ENCODE data around the gene CHCHD3. TPM values are rescaled to one million over a fixed set of nuclear protein-coding genes. Genes with fewer than 3 reads are reported as not detected.

The CHCHD3 gene
- total RNA-seq, 1 experiment from 2014 or later = 100 TPM

GRCh38 chr7:132773527-132773956, 308.3 kb downstream of the CHCHD3 start:
- BruUV-seq (replicated peaks) = no TSS peak
- Histone ChIP-seq H3K79me2 (ENCODE audit: low read depth) (no peaks in the 10 kb centered on the region), H3K27me3 (ENCODE audit: insufficient read depth, low read depth) (no peaks in the 10 kb centered on the region), H2AFZ (no peak overlapping the region), H3F3A (ENCODE audit: insufficient read depth, low read depth) (no peaks in the 10 kb centered on the region), H3K27ac (no peak overlapping the region), H3K4me1 (replicated peaks; ENCODE audit: insufficient read depth) (no peaks in the 10 kb centered on the region), H3K4me2 (no peak overlapping the region), H3K36me3 (ENCODE audit: low read depth) (no peaks in the 10 kb centered on the region), H3K4me3 (no peak overlapping the region), H3K9me3 (ENCODE audit: insufficient read depth, low read depth) (peaks cover 8% of the 10 kb centered on the region; the same call in 1 of the 2 replicates), H3K9me2 (ENCODE audit: insufficient read depth) (no peaks in the 10 kb centered on the region; the same call in 1 of the 2 replicates), H4K20me1 (ENCODE audit: insufficient read depth) (no peaks in the 10 kb centered on the region)
- intact Hi-C loops (cut with micrococcal nuclease; ENCODE audit: unreplicated experiment) = no loop called here
- no peak for TF ChIP-seq EZH2 (IDR thresholded peaks at IDR 0.05; ENCODE audit: low read depth)
- TF ChIP-seq CTCF (conservative IDR thresholded peaks at IDR 0.05) = no peak
- ChIA-PET CTCF (no interaction called here), POLR2A (ENCODE audit: unreplicated experiment) (no interaction called here)
- DNase-seq = no peak

GRCh38 chr7:132771301-132771730, 310.6 kb downstream of the CHCHD3 start:
- ChIA-PET POLR2A (ENCODE audit: unreplicated experiment) (no interaction called here), CTCF (interaction anchor here (0.6 kb wide), 1 partner anchor 1018 kb away, joined by 7 read pairs; no protein-coding TSS in a partner anchor)
- no peak for DNase-seq
- Histone ChIP-seq H3K27me3 (ENCODE audit: insufficient read depth, low read depth) (peaks cover 16% of the 10 kb centered on the region; the same call in 1 of the 2 replicates), H3K4me1 (replicated peaks; ENCODE audit: insufficient read depth) (no peaks in the 10 kb centered on the region), H2AFZ (no peak overlapping the region), H3K9me3 (ENCODE audit: insufficient read depth, low read depth) (peaks cover 8% of the 10 kb centered on the region; the same call in 1 of the 2 replicates), H3F3A (ENCODE audit: insufficient read depth, low read depth) (no peaks in the 10 kb centered on the region), H3K36me3 (ENCODE audit: low read depth) (no peaks in the 10 kb centered on the region), H3K79me2 (ENCODE audit: low read depth) (no peaks in the 10 kb centered on the region), H3K4me3 (no peak overlapping the region), H4K20me1 (ENCODE audit: insufficient read depth) (no peaks in the 10 kb centered on the region), H3K9me2 (ENCODE audit: insufficient read depth) (no peaks in the 10 kb centered on the region; the same call in 1 of the 2 replicates), H3K4me2 (no peak overlapping the region), H3K27ac (no peak overlapping the region)
- intact Hi-C loops (cut with micrococcal nuclease; ENCODE audit: unreplicated experiment) = no loop called here
- TF ChIP-seq EZH2 (IDR thresholded peaks at IDR 0.05; ENCODE audit: low read depth) = no peak
- TF ChIP-seq CTCF (conservative IDR thresholded peaks at IDR 0.05) = no peak
- no TSS peak for BruUV-seq (replicated peaks)

- Histone ChIP-seq H3K27me3 (ENCODE audit: insufficient read depth, low read depth) (peaks cover 25% of the 10 kb centered on the region; the same call in 1 of the 2 replicates), H3K9me2 (ENCODE audit: insufficient read depth) (no peaks in the 10 kb centered on the region; the same call in 1 of the 2 replicates), H3K9me3 (ENCODE audit: insufficient read depth, low read depth) (peaks cover 8% of the 10 kb centered on the region; the same call in 1 of the 2 replicates), H2AFZ (no peak overlapping the region), H3K36me3 (ENCODE audit: low read depth) (no peaks in the 10 kb centered on the region), H3F3A (ENCODE audit: insufficient read depth, low read depth) (no peaks in the 10 kb centered on the region), H3K79me2 (ENCODE audit: low read depth) (no peaks in the 10 kb centered on the region), H3K27ac (no peak overlapping the region), H4K20me1 (ENCODE audit: insufficient read depth) (no peaks in the 10 kb centered on the region), H3K4me2 (no peak overlapping the region), H3K4me3 (no peak overlapping the region), H3K4me1 (replicated peaks; ENCODE audit: insufficient read depth) (no peaks in the 10 kb centered on the region)
- BruUV-seq (replicated peaks) = no TSS peak
- intact Hi-C loops (cut with micrococcal nuclease; ENCODE audit: unreplicated experiment) = no loop called here
- TF ChIP-seq CTCF (conservative IDR thresholded peaks at IDR 0.05) (no peak), EZH2 (IDR thresholded peaks at IDR 0.05; ENCODE audit: low read depth) (no peak)
- ChIA-PET CTCF (no interaction called here), POLR2A (ENCODE audit: unreplicated experiment) (no interaction called here)
- DNase-seq = no peak
Observed at GRCh38 chr7:132770055-132770454, 311.8 kb downstream of the CHCHD3 start.

All from PC-9 (cell line).